Parathyroid adenoma (tissue), 2 donors: ENCODE measurements around the gene AGK.

ENCODE experiments used
- H2AFZ ChIP-seq: fragments of 300-600 bp; sonication (generic); one replicate; pipeline ENCODE4 v1.7.0; 2017; ENCODE audit warnings: antibody characterized with exemption, mild to moderate bottlenecking
- H3K27ac ChIP-seq: fragments of 300-600 bp; sonication (generic); one replicate; pipeline ENCODE4 v1.7.0; 2017
- H3K27me3 ChIP-seq: fragments of 300-600 bp; sonication (generic); one replicate; pipeline ENCODE4 v1.7.0; 2017; ENCODE audit warnings: low read length; ENCODE audit not compliant: control insufficient read depth, insufficient read depth
- H3K36me3 ChIP-seq: fragments of 300-600 bp; sonication (generic); one replicate; pipeline ENCODE4 v1.7.0; 2017; ENCODE audit warnings: low read length; ENCODE audit not compliant: control insufficient read depth, insufficient read depth
- H3K4me1 ChIP-seq: fragments of 300-600 bp; sonication (generic); one replicate; pipeline ENCODE4 v1.7.0; 2017; ENCODE audit warnings: control low read depth
- H3K4me2 ChIP-seq: fragments of 300-600 bp; sonication (generic); one replicate; pipeline ENCODE4 v1.7.0; 2017; ENCODE audit warnings: low read length
- H3K4me3 ChIP-seq: fragments of 300-600 bp; sonication (generic); one replicate; pipeline ENCODE4 v1.7.0; 2017; ENCODE audit warnings: low read depth, low read length
- H3K79me2 ChIP-seq: fragments of 300-600 bp; sonication (generic); one replicate; pipeline ENCODE4 v1.7.0; 2017; ENCODE audit warnings: control low read depth
- H3K9ac ChIP-seq: fragments of 300-600 bp; sonication (generic); one replicate; pipeline ENCODE4 v1.7.0; 2017; ENCODE audit warnings: mild to moderate bottlenecking
- H3K9me3 ChIP-seq: fragments of 300-600 bp; sonication (generic); one replicate; pipeline ENCODE4 v1.7.0; 2017; ENCODE audit warnings: low read length; ENCODE audit not compliant: control insufficient read depth
- TF ChIP-seq, protein P1 (sequence below): fragments of 300-600 bp; sonication (generic); IDR thresholded peaks from one replicate; pipeline ENCODE4 v1.7.0; 2017; ENCODE audit warnings: antibody characterized with exemption, mild to moderate bottlenecking
- donor health status: primary hyperparathyroidism.

Gene AGK

DNA sequence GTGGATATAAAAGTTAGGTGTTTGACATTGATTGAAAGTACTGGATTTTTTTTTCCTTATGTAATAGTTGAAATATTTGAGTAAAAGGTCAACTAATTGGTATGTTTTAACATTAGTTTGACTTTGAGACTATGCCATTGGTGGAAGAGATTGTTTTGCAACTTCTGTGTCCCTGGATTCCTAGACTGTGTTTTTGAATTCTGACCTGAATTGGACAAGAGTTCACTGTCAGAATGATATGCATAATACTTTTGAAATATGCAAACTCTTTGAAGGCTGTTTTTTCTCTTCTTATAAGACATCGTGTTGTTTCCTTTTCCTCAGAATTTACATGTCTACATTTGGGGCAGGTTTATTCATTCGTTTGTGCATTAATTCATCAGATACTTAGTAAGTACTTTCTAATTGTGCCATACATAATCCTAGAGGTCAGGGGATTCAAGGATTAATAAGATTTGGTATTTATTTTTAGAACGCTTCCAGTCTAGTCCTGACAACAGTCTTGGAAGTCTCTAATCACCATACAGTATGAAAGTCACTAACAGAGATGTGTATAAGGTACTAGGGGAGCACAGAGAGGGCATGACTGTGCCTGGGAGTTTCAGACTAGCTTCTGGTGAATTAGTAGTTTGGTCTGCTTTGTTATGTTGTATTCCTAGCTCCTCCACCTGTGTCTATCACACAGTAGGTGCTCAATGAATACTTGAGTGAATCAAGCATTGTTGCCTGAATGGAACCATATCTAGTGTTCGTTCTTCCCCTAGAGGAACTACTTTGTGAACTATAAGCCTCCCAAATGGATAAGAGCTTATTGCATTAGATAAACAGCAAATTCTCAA is 49.2 kb downstream of the AGK start:
- Histone ChIP-seq H3K9ac (no peak overlapping the region), H3K9me3 (no peaks in the 10 kb centered on the region), H3K4me1 (no peaks in the 10 kb centered on the region), H2AFZ (no peak overlapping the region), H3K27ac (no peak overlapping the region), H3K79me2 (no peaks in the 10 kb centered on the region), H3K36me3 (no peaks in the 10 kb centered on the region), H3K4me2 (no peak overlapping the region), H3K27me3 (no peaks in the 10 kb centered on the region), H3K4me3 (no peak overlapping the region)
- TF ChIP-seq, protein P1, sequence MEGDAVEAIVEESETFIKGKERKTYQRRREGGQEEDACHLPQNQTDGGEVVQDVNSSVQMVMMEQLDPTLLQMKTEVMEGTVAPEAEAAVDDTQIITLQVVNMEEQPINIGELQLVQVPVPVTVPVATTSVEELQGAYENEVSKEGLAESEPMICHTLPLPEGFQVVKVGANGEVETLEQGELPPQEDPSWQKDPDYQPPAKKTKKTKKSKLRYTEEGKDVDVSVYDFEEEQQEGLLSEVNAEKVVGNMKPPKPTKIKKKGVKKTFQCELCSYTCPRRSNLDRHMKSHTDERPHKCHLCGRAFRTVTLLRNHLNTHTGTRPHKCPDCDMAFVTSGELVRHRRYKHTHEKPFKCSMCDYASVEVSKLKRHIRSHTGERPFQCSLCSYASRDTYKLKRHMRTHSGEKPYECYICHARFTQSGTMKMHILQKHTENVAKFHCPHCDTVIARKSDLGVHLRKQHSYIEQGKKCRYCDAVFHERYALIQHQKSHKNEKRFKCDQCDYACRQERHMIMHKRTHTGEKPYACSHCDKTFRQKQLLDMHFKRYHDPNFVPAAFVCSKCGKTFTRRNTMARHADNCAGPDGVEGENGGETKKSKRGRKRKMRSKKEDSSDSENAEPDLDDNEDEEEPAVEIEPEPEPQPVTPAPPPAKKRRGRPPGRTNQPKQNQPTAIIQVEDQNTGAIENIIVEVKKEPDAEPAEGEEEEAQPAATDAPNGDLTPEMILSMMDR, result no peak

DNA sequence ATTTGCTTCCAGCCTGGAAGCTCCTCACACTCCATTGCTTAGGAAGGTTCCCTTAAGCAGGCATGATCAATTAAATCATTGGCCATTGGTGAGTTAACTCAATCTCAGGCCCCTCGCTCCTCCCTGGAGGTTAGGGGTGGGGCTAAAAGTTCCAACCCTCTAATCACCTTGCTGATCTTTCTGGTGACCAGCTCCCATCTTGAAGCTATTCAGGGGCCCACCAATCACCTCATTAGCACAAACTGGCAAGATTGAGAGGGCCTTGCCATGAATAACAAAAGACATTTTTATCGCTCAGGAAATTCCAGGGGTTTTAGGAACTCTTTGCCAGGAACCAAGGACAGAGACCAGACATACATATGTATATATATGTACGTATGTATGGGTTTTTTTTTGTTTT is 58.4 kb downstream of the AGK start:
- H3K36me3 ChIP-seq, result no peaks in the 10 kb centered on the region
- TF ChIP-seq, protein P1, result no peak

DNA sequence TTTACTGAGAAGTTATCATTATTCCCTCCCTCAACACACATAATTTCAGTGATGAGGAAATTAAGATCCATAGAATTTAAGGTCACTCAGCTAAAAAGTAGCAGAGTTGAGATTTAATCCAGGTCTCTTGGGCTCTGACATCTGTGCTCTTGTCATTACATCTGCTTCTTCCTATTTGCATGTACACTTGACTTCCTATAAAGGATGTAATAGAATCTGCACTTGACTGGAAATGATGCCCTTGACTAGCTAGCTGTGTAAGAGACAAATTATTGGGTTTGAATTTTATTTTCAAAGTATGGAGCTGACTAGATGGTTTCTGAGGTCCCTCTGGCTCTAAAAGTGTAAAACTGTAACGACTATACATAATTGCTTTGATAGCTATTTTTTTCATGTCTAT is 59.5 kb downstream of the AGK start:
- Histone ChIP-seq H3K9me3 (no peaks in the 10 kb centered on the region), H3K9ac (no peak overlapping the region), H3K79me2 (no peaks in the 10 kb centered on the region), H3K36me3 (no peaks in the 10 kb centered on the region), H3K4me3 (no peak overlapping the region), H2AFZ (no peak overlapping the region), H3K4me2 (no peak overlapping the region), H3K4me1 (no peaks in the 10 kb centered on the region), H3K27ac (no peak overlapping the region), H3K27me3 (no peaks in the 10 kb centered on the region)
- TF ChIP-seq, protein P1, result no peak

More for the DNA sequence above, 58.4 kb downstream of the AGK start:
- Histone ChIP-seq H3K4me2 (no peak overlapping the region), H3K79me2 (no peaks in the 10 kb centered on the region), H3K4me1 (no peaks in the 10 kb centered on the region), H3K4me3 (no peak overlapping the region), H2AFZ (no peak overlapping the region), H3K27ac (no peak overlapping the region), H3K9ac (no peak overlapping the region), H3K9me3 (no peaks in the 10 kb centered on the region), H3K27me3 (no peaks in the 10 kb centered on the region)

DNA sequence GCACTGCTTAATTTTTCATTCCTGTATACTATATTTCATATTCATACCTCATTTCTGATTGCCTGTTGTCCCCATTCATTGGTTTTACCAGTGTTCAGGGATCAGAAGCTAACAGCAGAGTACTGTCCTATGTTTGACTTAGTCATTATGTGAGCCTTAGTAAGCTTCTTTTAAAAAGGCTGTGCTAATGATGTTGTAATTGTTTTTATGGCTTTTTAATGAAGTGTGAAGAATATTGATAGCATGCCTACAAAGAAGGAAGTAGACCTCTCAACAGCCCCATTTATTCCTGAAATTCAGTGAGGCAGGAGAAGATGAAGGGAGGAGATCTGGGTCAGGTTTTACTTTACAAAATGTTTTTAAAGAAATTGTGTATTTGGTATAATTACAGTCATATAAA is 61.7 kb downstream of the AGK start:
- TF ChIP-seq, protein P1, result no peak
- Histone ChIP-seq H3K27me3 (no peaks in the 10 kb centered on the region), H3K4me2 (no peak overlapping the region), H3K79me2 (no peaks in the 10 kb centered on the region), H3K9me3 (no peaks in the 10 kb centered on the region), H2AFZ (no peak overlapping the region), H3K4me1 (no peaks in the 10 kb centered on the region), H3K9ac (no peak overlapping the region), H3K27ac (no peak overlapping the region), H3K4me3 (no peak overlapping the region), H3K36me3 (no peaks in the 10 kb centered on the region)

DNA sequence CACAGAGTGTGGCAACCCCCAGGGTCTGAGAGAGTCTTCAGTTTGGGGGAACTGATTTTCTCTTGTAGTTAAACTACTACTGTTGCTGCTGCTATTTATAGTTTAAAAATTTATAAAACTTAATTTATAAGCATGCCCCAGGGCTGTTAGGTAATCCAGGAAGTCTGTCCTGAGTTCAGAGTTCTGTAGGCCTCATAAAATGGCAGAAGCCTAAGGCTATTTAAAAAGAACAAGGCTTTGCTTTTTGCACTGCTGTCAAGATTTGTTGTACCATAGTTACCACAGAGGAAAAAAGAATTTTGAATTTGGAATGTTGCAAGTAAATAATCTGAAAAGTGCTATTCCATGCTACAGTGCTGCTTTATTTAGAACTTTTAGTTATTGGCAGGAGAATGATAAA is 66.1 kb downstream of the AGK start:
- H3K4me1 ChIP-seq, result no peaks in the 10 kb centered on the region
- TF ChIP-seq, protein P1, result no peak
- H3K36me3 ChIP-seq, result no peaks in the 10 kb centered on the region
- H3K27me3 ChIP-seq, result no peaks in the 10 kb centered on the region
- H3K4me2 ChIP-seq, result no peak overlapping the region
- no peaks in the 10 kb centered on the region for H3K79me2 ChIP-seq
- no peak overlapping the region for H3K9ac ChIP-seq
- H2AFZ ChIP-seq, result no peak overlapping the region
- H3K4me3 ChIP-seq, result no peak overlapping the region
- no peak overlapping the region for H3K27ac ChIP-seq
- no peaks in the 10 kb centered on the region for H3K9me3 ChIP-seq
